Neural crest cell (in vitro differentiated cells): ENCODE data around the gene MVB12B. TPM values are rescaled to one million over a fixed set of nuclear protein-coding genes. Genes with fewer than 3 reads are reported as not detected.

Experiments
- DNase-seq: peaks from one replicate; pipeline ENCODE4 v3.0.0; 2021; ENCODE audit warnings: low read depth, mixed read lengths, low spot score
- H3K27ac Mint-ChIP-seq: one replicate; pipeline ENCODE4 v1.8.0; 2021; ENCODE audit warnings: mild to moderate bottlenecking, mixed read lengths; ENCODE audit not compliant: unreplicated experiment
- H3K27me3 Mint-ChIP-seq: 2 replicates; pipeline ENCODE4 v1.8.0; 2021; ENCODE audit warnings: low read depth, mild to moderate bottlenecking, mixed read lengths
- H3K36me3 Mint-ChIP-seq: 2 replicates; pipeline ENCODE4 v1.8.0; 2021; ENCODE audit warnings: low read depth, mild to moderate bottlenecking, mixed read lengths
- H3K4me1 Mint-ChIP-seq: 2 replicates; pipeline ENCODE4 v1.8.0; 2021; ENCODE audit warnings: mixed read lengths
- H3K4me3 Mint-ChIP-seq: one replicate; pipeline ENCODE4 v1.8.0; 2021; ENCODE audit warnings: mild to moderate bottlenecking, mixed read lengths
- H3K9me3 Mint-ChIP-seq: 2 replicates; pipeline ENCODE4 v1.8.0; 2021; ENCODE audit warnings: mixed read lengths
- CTCF ChIP-seq: fragments of 200-600 bp; sonication (generic); conservative IDR thresholded peaks from 2 replicates; pipeline ENCODE4 v1.5.0; 2021; ENCODE audit warnings: antibody characterized with exemption, mild to moderate bottlenecking
- total RNA-seq: library from RNA; stranded (reverse); gene quantifications from 2 replicates; pipeline ENCODE4 v1.2.1, GENCODE V29; 2021

The MVB12B gene
- total RNA-seq, 1 donor from 2014 or later = 68.1 TPM

- no peaks in the 10 kb centered on the region for H3K9me3 Mint-ChIP-seq
- H3K36me3 Mint-ChIP-seq = no peaks in the 10 kb centered on the region
- no peak for DNase-seq
- no peaks in the 10 kb centered on the region for H3K27me3 Mint-ChIP-seq
- H3K27ac Mint-ChIP-seq = peak overlapping the region; percentile 62
- H3K4me3 Mint-ChIP-seq = no peak overlapping the region
- peaks cover 11% of the 10 kb centered on the region for H3K4me1 Mint-ChIP-seq
- TF ChIP-seq CTCF = no peak
Observed at GRCh38 chr9:126295516-126295915, 31.1 kb upstream of the MVB12B start.

- no peak for DNase-seq
- Mint-ChIP-seq H3K36me3 (no peaks in the 10 kb centered on the region), H3K27me3 (no peaks in the 10 kb centered on the region), H3K4me1 (peaks cover 11% of the 10 kb centered on the region), H3K27ac (no peak overlapping the region), H3K9me3 (no peaks in the 10 kb centered on the region), H3K4me3 (no peak overlapping the region)
- TF ChIP-seq CTCF = no peak
Observed at GRCh38 chr9:126295936-126296600, 30.6 kb upstream of the MVB12B start.

GRCh38 chr9:126296687-126297086, 29.9 kb upstream of the MVB12B start:
- no peak for DNase-seq
- Mint-ChIP-seq H3K27me3 (no peaks in the 10 kb centered on the region), H3K4me3 (no peak overlapping the region), H3K36me3 (no peaks in the 10 kb centered on the region), H3K9me3 (no peaks in the 10 kb centered on the region), H3K27ac (peak overlapping the region; percentile 27), H3K4me1 (peaks cover 11% of the 10 kb centered on the region)
- no peak for TF ChIP-seq CTCF

GRCh38 chr9:126297661-126298060, 29.0 kb upstream of the MVB12B start:
- DNase-seq = no peak
- peak overlapping the region; percentile 13 for H3K27ac Mint-ChIP-seq

GRCh38 chr9:126298063-126298801, 28.4 kb upstream of the MVB12B start:
- H3K27ac Mint-ChIP-seq = peak overlapping the region; percentile 79

More at GRCh38 chr9:126297661-126298060, 29.0 kb upstream of the MVB12B start:
- no peaks in the 10 kb centered on the region for H3K36me3 Mint-ChIP-seq
- no peaks in the 10 kb centered on the region for H3K9me3 Mint-ChIP-seq
- no peak overlapping the region for H3K4me3 Mint-ChIP-seq
- peaks cover 16% of the 10 kb centered on the region for H3K4me1 Mint-ChIP-seq
- TF ChIP-seq CTCF = no peak
- no peaks in the 10 kb centered on the region for H3K27me3 Mint-ChIP-seq

More at GRCh38 chr9:126298063-126298801, 28.4 kb upstream of the MVB12B start:
- no peak overlapping the region for H3K4me3 Mint-ChIP-seq
- TF ChIP-seq CTCF = no peak
- DNase-seq = no peak
- no peaks in the 10 kb centered on the region for H3K9me3 Mint-ChIP-seq
- peaks cover 16% of the 10 kb centered on the region for H3K4me1 Mint-ChIP-seq
- H3K27me3 Mint-ChIP-seq = no peaks in the 10 kb centered on the region
- H3K36me3 Mint-ChIP-seq = no peaks in the 10 kb centered on the region
